MM.1S (cell line): ENCODE results near the gene TMEM17.

ENCODE experiments used
- DNase-seq: peaks from one replicate; pipeline ENCODE4 v3.0.0-alpha.2; 2015
- H2AFZ ChIP-seq: fragments of 300-600 bp; sonication (generic); 2 replicates; pipeline ENCODE4 v1.6.0; 2016; ENCODE audit warnings: antibody characterized with exemption, low read length
- H3F3A ChIP-seq: fragments of 300-600 bp; sonication (generic); 2 replicates; pipeline ENCODE4 v1.6.1; 2016; ENCODE audit warnings: mild to moderate bottlenecking, antibody characterized with exemption, low read length, moderate library complexity, mixed read lengths; ENCODE audit not compliant: insufficient read depth
- H3K27ac ChIP-seq: fragments of 300-600 bp; sonication (generic); 2 replicates; pipeline ENCODE4 v1.5.1; 2016; ENCODE audit warnings: mild to moderate bottlenecking, low read length
- H3K27me3 ChIP-seq: fragments of 300-600 bp; sonication (generic); replicated peaks from 2 replicates; pipeline ENCODE4 v1.6.0; 2016; ENCODE audit warnings: low read length; ENCODE audit not compliant: insufficient read depth
- H3K36me3 ChIP-seq: fragments of 300-600 bp; sonication (generic); replicated peaks from 2 replicates; pipeline ENCODE4 v1.6.1; 2016; ENCODE audit warnings: mild to moderate bottlenecking, low read length, mixed read lengths; ENCODE audit not compliant: insufficient read depth
- H3K4me1 ChIP-seq: fragments of 300-600 bp; sonication (generic); 2 replicates; pipeline ENCODE4 v1.6.1; 2016; ENCODE audit warnings: low read length, mixed read lengths
- H3K4me2 ChIP-seq: fragments of 300-600 bp; sonication (generic); 2 replicates; pipeline ENCODE4 v1.6.0; 2016; ENCODE audit warnings: low read depth, low read length
- H3K4me3 ChIP-seq: fragments of 300-600 bp; sonication (generic); 2 replicates; pipeline ENCODE4 v1.5.1; 2016; ENCODE audit warnings: low read length, mixed read lengths
- H3K79me2 ChIP-seq: fragments of 300-600 bp; sonication (generic); 2 replicates; pipeline ENCODE4 v1.6.1; 2016; ENCODE audit warnings: mixed run types, low read length, mixed read lengths
- H3K9ac ChIP-seq: fragments of 300-600 bp; sonication (generic); 2 replicates; pipeline ENCODE4 v1.6.1; 2016; ENCODE audit warnings: low read length, mixed read lengths
- H3K9me2 ChIP-seq: fragments of 300-600 bp; sonication (generic); replicated peaks from 2 replicates; pipeline ENCODE4 v1.6.1; 2016; ENCODE audit warnings: mild to moderate bottlenecking, low read length, mixed read lengths; ENCODE audit not compliant: insufficient read depth
- H3K9me3 ChIP-seq: fragments of 300-600 bp; sonication (generic); replicated peaks from 2 replicates; pipeline ENCODE4 v1.6.1; 2016; ENCODE audit warnings: mild to moderate bottlenecking, low read length, mixed read lengths; ENCODE audit not compliant: insufficient read depth
- H4K20me1 ChIP-seq: fragments of 300-600 bp; sonication (generic); 2 replicates; pipeline ENCODE4 v1.6.1; 2016; ENCODE audit warnings: mild to moderate bottlenecking, low read length, moderate library complexity, mixed read lengths; ENCODE audit not compliant: insufficient read depth
- EZH2 ChIP-seq: fragments of 300-600 bp; sonication (generic); optimal IDR thresholded peaks from 2 replicates; pipeline ENCODE3; 2017; ENCODE audit warnings: low read depth, mild to moderate bottlenecking, antibody characterized with exemption, low read length, mixed read lengths
- EZH2phosphoT487 ChIP-seq: fragments of 300-600 bp; sonication (generic); IDR thresholded peaks from 2 replicates; pipeline ENCODE4 v1.6.1; 2018; ENCODE audit warnings: antibody characterized with exemption, low read length
- TF ChIP-seq, protein P1 (sequence below): fragments of 300-600 bp; sonication (generic); IDR thresholded peaks from 2 replicates; pipeline ENCODE4 v1.5.1; 2016; ENCODE audit warnings: antibody characterized with exemption, low read length, mixed read lengths

Gene TMEM17

GRCh38 chr2:62482558-62483352 is 23.2 kb downstream of the TMEM17 start:
- H3K27ac ChIP-seq, result no peak overlapping the region
- no peak overlapping the region for H3K4me3 ChIP-seq
- no peaks in the 10 kb centered on the region for H3K36me3 ChIP-seq
- H3K27me3 ChIP-seq, result no peaks in the 10 kb centered on the region
- H4K20me1 ChIP-seq, result no peaks in the 10 kb centered on the region
- no peak overlapping the region for H3K4me2 ChIP-seq
- no peaks in the 10 kb centered on the region for H3K9me3 ChIP-seq
- H2AFZ ChIP-seq, result no peak overlapping the region
- no peak for DNase-seq
- H3K9ac ChIP-seq, result no peak overlapping the region
- H3K79me2 ChIP-seq, result no peaks in the 10 kb centered on the region
- TF ChIP-seq EZH2 (no peak), EZH2phosphoT487 (no peak)
- TF ChIP-seq, protein P1, sequence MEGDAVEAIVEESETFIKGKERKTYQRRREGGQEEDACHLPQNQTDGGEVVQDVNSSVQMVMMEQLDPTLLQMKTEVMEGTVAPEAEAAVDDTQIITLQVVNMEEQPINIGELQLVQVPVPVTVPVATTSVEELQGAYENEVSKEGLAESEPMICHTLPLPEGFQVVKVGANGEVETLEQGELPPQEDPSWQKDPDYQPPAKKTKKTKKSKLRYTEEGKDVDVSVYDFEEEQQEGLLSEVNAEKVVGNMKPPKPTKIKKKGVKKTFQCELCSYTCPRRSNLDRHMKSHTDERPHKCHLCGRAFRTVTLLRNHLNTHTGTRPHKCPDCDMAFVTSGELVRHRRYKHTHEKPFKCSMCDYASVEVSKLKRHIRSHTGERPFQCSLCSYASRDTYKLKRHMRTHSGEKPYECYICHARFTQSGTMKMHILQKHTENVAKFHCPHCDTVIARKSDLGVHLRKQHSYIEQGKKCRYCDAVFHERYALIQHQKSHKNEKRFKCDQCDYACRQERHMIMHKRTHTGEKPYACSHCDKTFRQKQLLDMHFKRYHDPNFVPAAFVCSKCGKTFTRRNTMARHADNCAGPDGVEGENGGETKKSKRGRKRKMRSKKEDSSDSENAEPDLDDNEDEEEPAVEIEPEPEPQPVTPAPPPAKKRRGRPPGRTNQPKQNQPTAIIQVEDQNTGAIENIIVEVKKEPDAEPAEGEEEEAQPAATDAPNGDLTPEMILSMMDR, result no peak
- no peaks in the 10 kb centered on the region for H3K9me2 ChIP-seq
- no peaks in the 10 kb centered on the region for H3K4me1 ChIP-seq
- no peaks in the 10 kb centered on the region for H3F3A ChIP-seq

- H3K9me2 ChIP-seq, result no peaks in the 10 kb centered on the region
- no peaks in the 10 kb centered on the region for H3K79me2 ChIP-seq
- H3K4me2 ChIP-seq, result no peak overlapping the region
- H3F3A ChIP-seq, result no peaks in the 10 kb centered on the region
- H3K27me3 ChIP-seq, result no peaks in the 10 kb centered on the region
- no peaks in the 10 kb centered on the region for H4K20me1 ChIP-seq
- H3K27ac ChIP-seq, result no peak overlapping the region
- no peak for DNase-seq
- no peaks in the 10 kb centered on the region for H3K4me1 ChIP-seq
- H2AFZ ChIP-seq, result no peak overlapping the region
- H3K4me3 ChIP-seq, result no peak overlapping the region
- no peaks in the 10 kb centered on the region for H3K9me3 ChIP-seq
- H3K9ac ChIP-seq, result no peak overlapping the region
- TF ChIP-seq, protein P1, result no peak
- TF ChIP-seq EZH2phosphoT487 (no peak), EZH2 (no peak)
- no peaks in the 10 kb centered on the region for H3K36me3 ChIP-seq
Observed at GRCh38 chr2:62479917-62480316, 26.1 kb downstream of the TMEM17 start.

GRCh38 chr2:62478093-62478580 is 27.9 kb downstream of the TMEM17 start:
- no peak overlapping the region for H3K27ac ChIP-seq
- no peak overlapping the region for H3K9ac ChIP-seq
- no peaks in the 10 kb centered on the region for H3K4me1 ChIP-seq
- no peaks in the 10 kb centered on the region for H3F3A ChIP-seq
- H3K27me3 ChIP-seq, result no peaks in the 10 kb centered on the region
- no peak for DNase-seq
- H3K9me3 ChIP-seq, result no peaks in the 10 kb centered on the region
- no peaks in the 10 kb centered on the region for H3K79me2 ChIP-seq
- no peaks in the 10 kb centered on the region for H4K20me1 ChIP-seq
- TF ChIP-seq EZH2 (no peak), EZH2phosphoT487 (no peak)
- TF ChIP-seq, protein P1, result no peak
- H3K9me2 ChIP-seq, result no peaks in the 10 kb centered on the region
- no peak overlapping the region for H3K4me2 ChIP-seq
- H3K4me3 ChIP-seq, result no peak overlapping the region
- H2AFZ ChIP-seq, result no peak overlapping the region
- no peaks in the 10 kb centered on the region for H3K36me3 ChIP-seq
